Activated CD8-positive, alpha-beta T cell treated with anti-CD3 and anti-CD28 coated beads for 36 hours (primary cell): ENCODE results near the gene DNAJC18. TPM values are rescaled to one million over a fixed set of nuclear protein-coding genes. Genes with fewer than 3 reads are reported as not detected.

Experiments
- ATAC-seq: fragments of 200-7000 bp; cut with Tn5 transposase; one replicate; pipeline ENCODE4 v1.10.0; 2021; ENCODE audit warnings: mild to moderate bottlenecking, moderate library complexity
- CTCF ChIA-PET: fragments of 350-600 bp; sonication (Branson Sonifier 250); formaldehyde crosslinking; loops from one replicate; lab custom pipeline; 2021; ENCODE audit warnings: antibody characterized with exemption; lab: Charles Lee
- POLR2A ChIA-PET: fragments of 350-600 bp; sonication (Branson Sonifier 250); formaldehyde crosslinking; loops from one replicate; lab custom pipeline; 2021; ENCODE audit warnings: antibody characterized with exemption; lab: Charles Lee
- DNase-seq: peaks from one replicate; pipeline ENCODE4 v3.0.0-alpha.2; 2020
- H3K27ac Mint-ChIP-seq: one replicate; pipeline ENCODE4 v1.8.0; 2021; ENCODE audit warnings: mild to moderate bottlenecking, mixed read lengths
- H3K27me3 Mint-ChIP-seq: one replicate; pipeline ENCODE4 v1.8.0; 2021; ENCODE audit warnings: mixed read lengths
- H3K36me3 Mint-ChIP-seq: one replicate; pipeline ENCODE4 v1.8.0; 2021; ENCODE audit warnings: low read depth, mixed read lengths
- H3K4me1 Mint-ChIP-seq: one replicate; pipeline ENCODE4 v1.8.0; 2021; ENCODE audit warnings: low read depth, mixed read lengths
- H3K4me3 Mint-ChIP-seq: one replicate; pipeline ENCODE4 v1.8.0; 2021; ENCODE audit warnings: mild to moderate bottlenecking, moderate library complexity, mixed read lengths
- H3K9me3 Mint-ChIP-seq: one replicate; pipeline ENCODE4 v1.8.0; 2021; ENCODE audit warnings: mixed read lengths
- intact Hi-C: fragments of 100-400 bp; cut with micrococcal nuclease; formaldehyde crosslinking; loops from one replicate; pipeline ENCODE4 v1.10.0; 2022
- total RNA-seq, 2 experiments: library from RNA; stranded (reverse); gene quantifications; one replicate each; pipeline ENCODE4 v1.2.3, GENCODE V29; 2021
- TF ChIP-seq, protein P1 (sequence below): fragments of 200-600 bp; IDR thresholded peaks from one replicate; pipeline ENCODE4 v1.8.0; 2022; ENCODE audit warnings: antibody characterized with exemption, mild to moderate bottlenecking

The DNAJC18 gene
- total RNA-seq, 2 experiments from 2014 or later, result 24.9 to 27.5 TPM

- no peaks in the 10 kb centered on the region for H3K9me3 Mint-ChIP-seq
- intact Hi-C loops, result no loop called here
- ATAC-seq (no peak), DNase-seq (no peak)
- H3K4me1 Mint-ChIP-seq, result peaks cover 34% of the 10 kb centered on the region
- H3K36me3 Mint-ChIP-seq, result no peaks in the 10 kb centered on the region
- ChIA-PET CTCF (interaction anchor here (1.0 to 3.1 kb wide), 3 partner anchors 9 to 39 kb away, joined by 3 to 7 read pairs (median 4); partner anchors contain the start of gene DNAJC18), POLR2A (interaction anchor here (1.6 kb wide), 1 partner anchor 16 kb away, joined by 4 read pairs; no protein-coding TSS in a partner anchor)
- H3K27ac Mint-ChIP-seq, result no peak overlapping the region
- TF ChIP-seq, protein P1, sequence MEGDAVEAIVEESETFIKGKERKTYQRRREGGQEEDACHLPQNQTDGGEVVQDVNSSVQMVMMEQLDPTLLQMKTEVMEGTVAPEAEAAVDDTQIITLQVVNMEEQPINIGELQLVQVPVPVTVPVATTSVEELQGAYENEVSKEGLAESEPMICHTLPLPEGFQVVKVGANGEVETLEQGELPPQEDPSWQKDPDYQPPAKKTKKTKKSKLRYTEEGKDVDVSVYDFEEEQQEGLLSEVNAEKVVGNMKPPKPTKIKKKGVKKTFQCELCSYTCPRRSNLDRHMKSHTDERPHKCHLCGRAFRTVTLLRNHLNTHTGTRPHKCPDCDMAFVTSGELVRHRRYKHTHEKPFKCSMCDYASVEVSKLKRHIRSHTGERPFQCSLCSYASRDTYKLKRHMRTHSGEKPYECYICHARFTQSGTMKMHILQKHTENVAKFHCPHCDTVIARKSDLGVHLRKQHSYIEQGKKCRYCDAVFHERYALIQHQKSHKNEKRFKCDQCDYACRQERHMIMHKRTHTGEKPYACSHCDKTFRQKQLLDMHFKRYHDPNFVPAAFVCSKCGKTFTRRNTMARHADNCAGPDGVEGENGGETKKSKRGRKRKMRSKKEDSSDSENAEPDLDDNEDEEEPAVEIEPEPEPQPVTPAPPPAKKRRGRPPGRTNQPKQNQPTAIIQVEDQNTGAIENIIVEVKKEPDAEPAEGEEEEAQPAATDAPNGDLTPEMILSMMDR, result no peak
- no peaks in the 10 kb centered on the region for H3K27me3 Mint-ChIP-seq
- H3K4me3 Mint-ChIP-seq, result no peak overlapping the region
Measured at GRCh38 chr5:139461176-139461575, 21.9 kb upstream of the DNAJC18 start.

GRCh38 chr5:139460455-139460854, 21.1 kb upstream of the DNAJC18 start:
- no peaks in the 10 kb centered on the region for H3K36me3 Mint-ChIP-seq
- CTCF ChIA-PET, result interaction anchor here (2.0 to 4.1 kb wide), 3 partner anchors 10 to 52 kb away, joined by 4 to 17 read pairs (median 7); no protein-coding TSS in a partner anchor
- DNase-seq (no peak), ATAC-seq (no peak)
- no peaks in the 10 kb centered on the region for H3K9me3 Mint-ChIP-seq
- POLR2A ChIA-PET, result interaction anchor here (0.6 to 1.6 kb wide), 3 partner anchors 13 to 21 kb away, joined by 3 to 5 read pairs (median 4); no protein-coding TSS in a partner anchor
- no peaks in the 10 kb centered on the region for H3K27me3 Mint-ChIP-seq
- peaks cover 34% of the 10 kb centered on the region for H3K4me1 Mint-ChIP-seq
- H3K27ac Mint-ChIP-seq, result peak overlapping the region; percentile 46
- TF ChIP-seq, protein P1, result no peak
- intact Hi-C loops, result no loop called here
- no peak overlapping the region for H3K4me3 Mint-ChIP-seq

- Mint-ChIP-seq H3K4me1 (peaks cover 36% of the 10 kb centered on the region), H3K27ac (peak overlapping the region; percentile 88), H3K36me3 (no peaks in the 10 kb centered on the region), H3K9me3 (no peaks in the 10 kb centered on the region), H3K4me3 (peak overlapping the region; percentile 43), H3K27me3 (no peaks in the 10 kb centered on the region)
- ChIA-PET POLR2A (interaction anchor here (0.8 to 5.2 kb wide), 8 partner anchors 9 to 23 kb away, joined by 3 to 26 read pairs (median 6); partner anchors contain the start of gene STING1), CTCF (interaction anchor here (2.0 to 4.1 kb wide), 3 partner anchors 11 to 53 kb away, joined by 4 to 17 read pairs (median 7); no protein-coding TSS in a partner anchor)
- TF ChIP-seq, protein P1, result no peak
- intact Hi-C loops, result loop anchor here (5.0 kb wide), 1 partner anchor 103 kb away; the partner anchor contains the start of gene UBE2D2
- DNase-seq, result peak; percentile 72
- peak; percentile 40 for ATAC-seq
Measured at GRCh38 chr5:139459451-139459934, 20.2 kb upstream of the DNAJC18 start.

DNA sequence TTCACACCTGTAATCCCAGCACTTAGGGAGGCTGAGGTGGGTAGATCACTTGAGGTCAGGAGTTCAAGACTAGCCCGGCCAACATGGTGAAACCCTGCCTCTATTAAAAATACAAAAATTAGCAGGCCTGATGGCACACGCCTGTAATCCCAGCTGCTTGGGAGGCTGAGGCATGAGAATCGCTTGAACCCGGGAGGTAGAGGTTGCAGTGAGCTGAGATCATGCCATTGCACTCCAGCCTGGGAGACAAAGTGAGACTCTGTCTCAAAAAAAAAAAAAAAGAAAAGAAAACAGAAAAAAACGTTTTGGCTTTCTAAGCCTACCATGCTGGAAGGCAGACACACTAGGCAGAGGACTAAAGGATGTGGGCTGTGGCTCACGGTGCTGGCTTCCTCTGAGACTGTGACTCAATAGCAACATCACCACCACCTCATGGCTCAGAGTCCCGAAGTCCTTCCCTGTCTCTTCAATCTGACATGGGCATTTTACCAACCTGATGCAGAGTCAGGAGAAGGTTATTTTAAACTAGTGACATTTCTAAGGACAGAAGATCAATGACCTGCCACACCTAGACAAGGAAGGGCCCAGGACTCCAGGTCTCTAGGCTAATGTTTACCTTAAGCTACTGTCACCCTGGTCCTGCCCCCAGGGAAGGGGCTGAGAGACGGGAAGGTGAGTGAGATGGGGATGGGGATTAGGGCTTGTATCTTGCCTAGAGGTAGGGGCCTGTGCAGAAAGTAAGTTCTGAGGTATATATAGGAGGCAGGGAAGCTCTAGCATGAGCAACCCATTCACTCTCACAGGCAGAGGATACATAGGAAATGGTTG, 19.5 kb upstream of the DNAJC18 start:
- DNase-seq, result peak; percentile 94
- Mint-ChIP-seq H3K4me3 (peak overlapping the region; percentile 43), H3K4me1 (peaks cover 43% of the 10 kb centered on the region), H3K9me3 (no peaks in the 10 kb centered on the region), H3K27ac (peak overlapping the region; percentile 88), H3K27me3 (no peaks in the 10 kb centered on the region), H3K36me3 (no peaks in the 10 kb centered on the region)
- TF ChIP-seq, protein P1, result no peak
- ChIA-PET POLR2A (interaction anchor here (1.2 to 5.2 kb wide), 7 partner anchors 8 to 43 kb away, joined by 4 to 26 read pairs (median 8); partner anchors contain the start of gene STING1), CTCF (interaction anchor here (1.1 to 4.1 kb wide), 3 partner anchors 35 to 54 kb away, joined by 3 to 17 read pairs (median 7); no protein-coding TSS in a partner anchor)
- intact Hi-C loops, result loop anchor here (5.0 kb wide), 1 partner anchor 104 kb away; the partner anchor contains the start of gene UBE2D2
- peak; percentile 91 for ATAC-seq
